HL-60 (cell line): Measurements from ENCODE around the gene DYRK2.

Source experiments
- CTCF ChIP-seq: IDR thresholded peaks from one replicate; pipeline ENCODE4 v1.5.1; 2011; ENCODE audit warnings: low read length, control low read depth, inconsistent platforms; ENCODE audit not compliant: insufficient read depth
- POLR2AphosphoS5 ChIP-seq: IDR thresholded peaks from 2 replicates; pipeline ENCODE4 v1.6.1; 2012; ENCODE audit warnings: low read depth
- REST ChIP-seq: IDR thresholded peaks from 2 replicates; pipeline ENCODE4 v1.6.1; 2012; ENCODE audit warnings: low read depth; ENCODE audit not compliant: insufficient replicate concordance
- SPI1 ChIP-seq: IDR thresholded peaks from 2 replicates; pipeline ENCODE4 v1.6.1; 2012; ENCODE audit warnings: low read depth, mild to moderate bottlenecking, borderline replicate concordance

GRCh38 chr12:67633024-67633610, 15.4 kb upstream of the DYRK2 start:
- no peak for TF ChIP-seq CTCF
- TF ChIP-seq REST, result no peak
- no peak for TF ChIP-seq POLR2AphosphoS5
- no peak for TF ChIP-seq SPI1
